NCI-H1092 treated with DMSO at 0.1 percent for 48 hours (cell line): ENCODE data around the gene PRDM16.

Source experiments
- DNase-seq: peaks from one replicate; lab custom pipeline; 2025; lab: John Stamatoyannopoulos, UW

The PRDM16 gene

GRCh38 chr1:3183813-3184212, 114.8 kb downstream of the PRDM16 start:
- no peak for DNase-seq

GRCh38 chr1:3184666-3185065, 115.7 kb downstream of the PRDM16 start:
- DNase-seq, result no peak

- no peak for DNase-seq
Observed at GRCh38 chr1:3185896-3186525, 117.0 kb downstream of the PRDM16 start.

GRCh38 chr1:3186526-3186921, 117.5 kb downstream of the PRDM16 start:
- DNase-seq, result no peak

GRCh38 chr1:3187415-3188149, 118.6 kb downstream of the PRDM16 start:
- no peak for DNase-seq

- no peak for DNase-seq
Observed at GRCh38 chr1:3188150-3188971, 119.4 kb downstream of the PRDM16 start.

- DNase-seq, result no peak
Observed at GRCh38 chr1:3190256-3191041, 121.4 kb downstream of the PRDM16 start.

GRCh38 chr1:3192361-3192760, 123.4 kb downstream of the PRDM16 start:
- DNase-seq, result no peak

- no peak for DNase-seq
Observed at GRCh38 chr1:3192825-3193224, 123.8 kb downstream of the PRDM16 start.

GRCh38 chr1:3193811-3194210, 124.8 kb downstream of the PRDM16 start:
- no peak for DNase-seq

- DNase-seq, result no peak
Observed at GRCh38 chr1:3194760-3195479, 125.9 kb downstream of the PRDM16 start.

- DNase-seq, result no peak
Observed at GRCh38 chr1:3195480-3195815, 126.4 kb downstream of the PRDM16 start.

GRCh38 chr1:3195966-3196515, 127.0 kb downstream of the PRDM16 start:
- no peak for DNase-seq

- DNase-seq, result no peak
Observed at GRCh38 chr1:3196577-3197245, 127.7 kb downstream of the PRDM16 start.

GRCh38 chr1:3197781-3198316, 128.8 kb downstream of the PRDM16 start:
- no peak for DNase-seq

- no peak for DNase-seq
Observed at GRCh38 chr1:3198371-3199271, 129.6 kb downstream of the PRDM16 start.

- DNase-seq, result no peak
Observed at GRCh38 chr1:3204725-3205124, 135.7 kb downstream of the PRDM16 start.

- no peak for DNase-seq
Observed at GRCh38 chr1:3205815-3206214, 136.8 kb downstream of the PRDM16 start.

GRCh38 chr1:3206696-3207095, 137.7 kb downstream of the PRDM16 start:
- DNase-seq, result no peak
